ENCODE data around the gene TAPT1.

The TAPT1 gene

DNA sequence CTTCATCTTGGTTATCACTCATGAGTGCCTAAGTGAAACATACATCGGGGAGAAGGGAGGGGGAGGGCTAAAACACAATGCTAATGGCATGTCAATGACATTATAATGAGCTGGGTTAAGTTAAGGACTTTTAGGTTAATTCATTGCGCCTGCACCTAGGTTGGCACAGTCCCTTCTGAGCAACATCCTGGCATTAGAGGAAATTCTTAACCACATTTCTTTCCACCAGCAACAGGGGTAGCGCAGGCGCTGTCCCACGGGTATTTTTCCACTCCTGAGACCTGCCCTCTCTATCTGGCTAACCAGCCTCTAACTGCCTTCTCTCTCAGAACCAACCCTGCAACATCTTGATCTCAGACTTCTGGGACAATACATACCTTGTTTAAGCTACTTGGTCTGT lies 103.5 kb downstream of the TAPT1 start (continued):
- TF ChIP-seq, protein P1, sequence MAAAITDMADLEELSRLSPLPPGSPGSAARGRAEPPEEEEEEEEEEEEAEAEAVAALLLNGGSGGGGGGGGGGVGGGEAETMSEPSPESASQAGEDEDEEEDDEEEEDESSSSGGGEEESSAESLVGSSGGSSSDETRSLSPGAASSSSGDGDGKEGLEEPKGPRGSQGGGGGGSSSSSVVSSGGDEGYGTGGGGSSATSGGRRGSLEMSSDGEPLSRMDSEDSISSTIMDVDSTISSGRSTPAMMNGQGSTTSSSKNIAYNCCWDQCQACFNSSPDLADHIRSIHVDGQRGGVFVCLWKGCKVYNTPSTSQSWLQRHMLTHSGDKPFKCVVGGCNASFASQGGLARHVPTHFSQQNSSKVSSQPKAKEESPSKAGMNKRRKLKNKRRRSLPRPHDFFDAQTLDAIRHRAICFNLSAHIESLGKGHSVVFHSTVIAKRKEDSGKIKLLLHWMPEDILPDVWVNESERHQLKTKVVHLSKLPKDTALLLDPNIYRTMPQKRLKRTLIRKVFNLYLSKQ (tag by site-specific recombination; IDR thresholded peaks at IDR 0.05; ENCODE audit: borderline replicate concordance), result no peak
- TF ChIP-seq ZNF433 (tag by site-specific recombination; IDR thresholded peaks at IDR 0.05; ENCODE audit: low read depth), result no peak
- no peak for TF ChIP-seq ZNF837 (tag by site-specific recombination; IDR thresholded peaks at IDR 0.05)

DNA sequence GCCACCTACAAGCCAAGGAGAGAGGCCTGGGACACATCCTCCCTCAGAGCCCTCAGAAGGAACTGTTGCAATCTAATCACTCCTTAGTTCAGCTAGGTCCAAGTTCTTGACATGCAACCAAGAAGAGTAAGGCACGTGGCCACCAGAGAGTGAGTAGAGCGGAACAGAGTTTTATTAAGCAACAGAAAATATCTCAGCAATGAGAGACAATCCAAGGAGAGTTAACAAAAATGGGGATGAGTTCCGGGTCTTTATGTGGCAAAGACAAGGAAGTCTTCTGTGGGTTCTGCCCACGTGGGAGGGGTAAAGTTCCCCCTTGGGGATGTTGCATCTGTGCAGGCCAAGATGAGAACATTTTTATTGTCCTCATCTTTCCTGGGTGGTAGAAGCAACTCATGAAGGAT lies 104.0 kb downstream of the TAPT1 start:
- no peak overlapping the region for H3K27ac ChIP-seq (ENCODE audit: extremely low read depth, low read depth, low read length)
- H3K9me3 ChIP-seq (ENCODE audit: control insufficient read depth, insufficient read depth, low read depth, low read length), result no peaks in the 10 kb centered on the region
- CTCF ChIA-PET, result no interaction called here
- H3K4me3 ChIP-seq (ENCODE audit: low read depth, low read length), result no peak overlapping the region
- POLR2A ChIA-PET, result no interaction called here
- no peak for TF ChIP-seq ZSCAN23 (tag by site-specific recombination; IDR thresholded peaks at IDR 0.05)
- TF ChIP-seq, protein P2, sequence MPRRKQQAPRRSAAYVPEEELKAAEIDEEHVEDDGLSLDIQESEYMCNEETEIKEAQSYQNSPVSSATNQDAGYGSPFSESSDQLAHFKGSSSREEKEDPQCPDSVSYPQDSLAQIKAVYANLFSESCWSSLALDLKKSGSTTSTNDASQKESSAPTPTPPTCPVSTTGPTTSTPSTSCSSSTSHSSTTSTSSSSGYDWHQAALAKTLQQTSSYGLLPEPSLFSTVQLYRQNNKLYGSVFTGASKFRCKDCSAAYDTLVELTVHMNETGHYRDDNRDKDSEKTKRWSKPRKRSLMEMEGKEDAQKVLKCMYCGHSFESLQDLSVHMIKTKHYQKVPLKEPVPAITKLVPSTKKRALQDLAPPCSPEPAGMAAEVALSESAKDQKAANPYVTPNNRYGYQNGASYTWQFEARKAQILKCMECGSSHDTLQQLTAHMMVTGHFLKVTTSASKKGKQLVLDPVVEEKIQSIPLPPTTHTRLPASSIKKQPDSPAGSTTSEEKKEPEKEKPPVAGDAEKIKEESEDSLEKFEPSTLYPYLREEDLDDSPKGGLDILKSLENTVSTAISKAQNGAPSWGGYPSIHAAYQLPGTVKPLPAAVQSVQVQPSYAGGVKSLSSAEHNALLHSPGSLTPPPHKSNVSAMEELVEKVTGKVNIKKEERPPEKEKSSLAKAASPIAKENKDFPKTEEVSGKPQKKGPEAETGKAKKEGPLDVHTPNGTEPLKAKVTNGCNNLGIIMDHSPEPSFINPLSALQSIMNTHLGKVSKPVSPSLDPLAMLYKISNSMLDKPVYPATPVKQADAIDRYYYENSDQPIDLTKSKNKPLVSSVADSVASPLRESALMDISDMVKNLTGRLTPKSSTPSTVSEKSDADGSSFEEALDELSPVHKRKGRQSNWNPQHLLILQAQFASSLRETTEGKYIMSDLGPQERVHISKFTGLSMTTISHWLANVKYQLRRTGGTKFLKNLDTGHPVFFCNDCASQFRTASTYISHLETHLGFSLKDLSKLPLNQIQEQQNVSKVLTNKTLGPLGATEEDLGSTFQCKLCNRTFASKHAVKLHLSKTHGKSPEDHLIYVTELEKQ (tag by site-specific recombination; IDR thresholded peaks at IDR 0.05; ENCODE audit: borderline replicate concordance), result no peak
- TF ChIP-seq ZNF473 (tag by site-specific recombination; IDR thresholded peaks at IDR 0.05), result no peak
- TF ChIP-seq, protein P1 (tag by site-specific recombination; IDR thresholded peaks at IDR 0.05; ENCODE audit: borderline replicate concordance), result no peak
- no peak for TF ChIP-seq SP7 (tag by site-specific recombination; IDR thresholded peaks at IDR 0.05)
- TF ChIP-seq RBAK (tag by site-specific recombination; IDR thresholded peaks at IDR 0.05), result no peak
- TF ChIP-seq ZNF600 (tag by site-specific recombination; IDR thresholded peaks at IDR 0.05), result no peak
- TF ChIP-seq, protein P3, sequence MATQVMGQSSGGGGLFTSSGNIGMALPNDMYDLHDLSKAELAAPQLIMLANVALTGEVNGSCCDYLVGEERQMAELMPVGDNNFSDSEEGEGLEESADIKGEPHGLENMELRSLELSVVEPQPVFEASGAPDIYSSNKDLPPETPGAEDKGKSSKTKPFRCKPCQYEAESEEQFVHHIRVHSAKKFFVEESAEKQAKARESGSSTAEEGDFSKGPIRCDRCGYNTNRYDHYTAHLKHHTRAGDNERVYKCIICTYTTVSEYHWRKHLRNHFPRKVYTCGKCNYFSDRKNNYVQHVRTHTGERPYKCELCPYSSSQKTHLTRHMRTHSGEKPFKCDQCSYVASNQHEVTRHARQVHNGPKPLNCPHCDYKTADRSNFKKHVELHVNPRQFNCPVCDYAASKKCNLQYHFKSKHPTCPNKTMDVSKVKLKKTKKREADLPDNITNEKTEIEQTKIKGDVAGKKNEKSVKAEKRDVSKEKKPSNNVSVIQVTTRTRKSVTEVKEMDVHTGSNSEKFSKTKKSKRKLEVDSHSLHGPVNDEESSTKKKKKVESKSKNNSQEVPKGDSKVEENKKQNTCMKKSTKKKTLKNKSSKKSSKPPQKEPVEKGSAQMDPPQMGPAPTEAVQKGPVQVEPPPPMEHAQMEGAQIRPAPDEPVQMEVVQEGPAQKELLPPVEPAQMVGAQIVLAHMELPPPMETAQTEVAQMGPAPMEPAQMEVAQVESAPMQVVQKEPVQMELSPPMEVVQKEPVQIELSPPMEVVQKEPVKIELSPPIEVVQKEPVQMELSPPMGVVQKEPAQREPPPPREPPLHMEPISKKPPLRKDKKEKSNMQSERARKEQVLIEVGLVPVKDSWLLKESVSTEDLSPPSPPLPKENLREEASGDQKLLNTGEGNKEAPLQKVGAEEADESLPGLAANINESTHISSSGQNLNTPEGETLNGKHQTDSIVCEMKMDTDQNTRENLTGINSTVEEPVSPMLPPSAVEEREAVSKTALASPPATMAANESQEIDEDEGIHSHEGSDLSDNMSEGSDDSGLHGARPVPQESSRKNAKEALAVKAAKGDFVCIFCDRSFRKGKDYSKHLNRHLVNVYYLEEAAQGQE (tag by site-specific recombination; IDR thresholded peaks at IDR 0.05), result no peak
- no peak for TF ChIP-seq ZNF514 (tag by site-specific recombination; IDR thresholded peaks at IDR 0.05)
- no peak for TF ChIP-seq SP2 (tag by site-specific recombination; IDR thresholded peaks at IDR 0.05)
- TF ChIP-seq ZNF677 (tag by site-specific recombination; IDR thresholded peaks at IDR 0.05), result no peak
- TF ChIP-seq, protein P4, sequence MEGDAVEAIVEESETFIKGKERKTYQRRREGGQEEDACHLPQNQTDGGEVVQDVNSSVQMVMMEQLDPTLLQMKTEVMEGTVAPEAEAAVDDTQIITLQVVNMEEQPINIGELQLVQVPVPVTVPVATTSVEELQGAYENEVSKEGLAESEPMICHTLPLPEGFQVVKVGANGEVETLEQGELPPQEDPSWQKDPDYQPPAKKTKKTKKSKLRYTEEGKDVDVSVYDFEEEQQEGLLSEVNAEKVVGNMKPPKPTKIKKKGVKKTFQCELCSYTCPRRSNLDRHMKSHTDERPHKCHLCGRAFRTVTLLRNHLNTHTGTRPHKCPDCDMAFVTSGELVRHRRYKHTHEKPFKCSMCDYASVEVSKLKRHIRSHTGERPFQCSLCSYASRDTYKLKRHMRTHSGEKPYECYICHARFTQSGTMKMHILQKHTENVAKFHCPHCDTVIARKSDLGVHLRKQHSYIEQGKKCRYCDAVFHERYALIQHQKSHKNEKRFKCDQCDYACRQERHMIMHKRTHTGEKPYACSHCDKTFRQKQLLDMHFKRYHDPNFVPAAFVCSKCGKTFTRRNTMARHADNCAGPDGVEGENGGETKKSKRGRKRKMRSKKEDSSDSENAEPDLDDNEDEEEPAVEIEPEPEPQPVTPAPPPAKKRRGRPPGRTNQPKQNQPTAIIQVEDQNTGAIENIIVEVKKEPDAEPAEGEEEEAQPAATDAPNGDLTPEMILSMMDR (tag by site-specific recombination; IDR thresholded peaks at IDR 0.05), result no peak
- TF ChIP-seq ZBTB8A (tag by site-specific recombination; IDR thresholded peaks at IDR 0.05), result no peak
- no peak for TF ChIP-seq ZNF155 (tag by site-specific recombination; IDR thresholded peaks at IDR 0.05)
- TF ChIP-seq ZNF548 (tag by site-specific recombination; IDR thresholded peaks at IDR 0.05), result no peak
- H3K4me1 ChIP-seq (ENCODE audit: control insufficient read depth, insufficient read depth, low read length), result no peaks in the 10 kb centered on the region
- H3K36me3 ChIP-seq (ENCODE audit: control insufficient read depth in 2 of 2, insufficient read depth in 1 of 2, low read length in 2 of 2), result no peaks in the 10 kb centered on the region

Measured in HEK293 (cell line).